Colon (tissue), 2 donors: ENCODE measurements around the gene ELL3.
"Not testable (repeated sequence)": the region's sequence is repeated elsewhere in the genome, so short reads cannot be mapped to it uniquely, and the experiment has no call there.

Source experiments
- FAIRE-seq: peaks from 2 replicates; lab custom pipeline; 2012; peaks lifted over from hg19 to GRCh38; lab: Jason Lieb, UNC
- donor health status: control.
- donor health status: control.

The ELL3 gene

GRCh38 chr15:43776718-43777266, at the start of gene ELL3:
ELL3 (minus strand) TSS chr15:43776966; CDS start chr15:43776901, 65 bp downstream.
- FAIRE-seq = no peak

- FAIRE-seq = no peak
These were observed 49.3 kb upstream of the ELL3 start for GRCh38 chr15:43826029-43826507.

- not testable (repeated sequence) for FAIRE-seq
These were observed 48.5 kb upstream of the ELL3 start for GRCh38 chr15:43825305-43825704.

- FAIRE-seq = peak; percentile 86
These were observed 47.8 kb upstream of the ELL3 start, which contains the start of gene MFAP1 for GRCh38 chr15:43824302-43825246. MFAP1 (minus strand) TSS chr15:43824690; CDS start chr15:43824569, 121 bp downstream.

GRCh38 chr15:43821505-43821904, 44.7 kb upstream of the ELL3 start:
- FAIRE-seq = no peak

GRCh38 chr15:43815064-43815463, 38.3 kb upstream of the ELL3 start:
- not testable (repeated sequence) for FAIRE-seq

- no peak for FAIRE-seq
These were observed 32.4 kb upstream of the ELL3 start for GRCh38 chr15:43808960-43809678.

- FAIRE-seq = no peak
These were observed 31.7 kb upstream of the ELL3 start for GRCh38 chr15:43808435-43808950.

GRCh38 chr15:43802676-43803075, 25.9 kb upstream of the ELL3 start:
- not testable (repeated sequence) for FAIRE-seq

- FAIRE-seq = no peak
These were observed 23.7 kb upstream of the ELL3 start, which contains the start of gene HYPK for GRCh38 chr15:43800286-43801141. HYPK (plus strand) TSS chr15:43800599; CDS start chr15:43800623, 24 bp downstream.

GRCh38 chr15:43799945-43800285, 23.1 kb upstream of the ELL3 start, which contains the start of gene SERINC4:
SERINC4 (minus strand) TSS chr15:43800220; CDS start chr15:43799986, 234 bp downstream.
- no peak for FAIRE-seq

GRCh38 chr15:43799209-43799944, 22.6 kb upstream of the ELL3 start:
- FAIRE-seq = no peak

- no peak for FAIRE-seq
These were observed 19.8 kb upstream of the ELL3 start for GRCh38 chr15:43796566-43796965.

- FAIRE-seq = no peak
These were observed 19.2 kb upstream of the ELL3 start for GRCh38 chr15:43795997-43796396.

- FAIRE-seq = no peak
These were observed 18.4 kb upstream of the ELL3 start for GRCh38 chr15:43795197-43795596.

- FAIRE-seq = no peak
These were observed 17.7 kb upstream of the ELL3 start for GRCh38 chr15:43794269-43795037.

- no peak for FAIRE-seq
These were observed 16.9 kb upstream of the ELL3 start for GRCh38 chr15:43793647-43794046.

GRCh38 chr15:43792761-43793476, 16.2 kb upstream of the ELL3 start:
- FAIRE-seq = no peak
